ENCODE data around the gene THRSP. TPM values are rescaled to one million over a fixed set of nuclear protein-coding genes. Genes with fewer than 3 reads are reported as not detected.
"Not testable (repeated sequence)": the region's sequence is repeated elsewhere in the genome, so short reads cannot be mapped to it uniquely, and the experiment has no call there.

Gene THRSP
- total RNA-seq, 3 donors from 2014 or later, result not detected

- peak overlapping the region; percentile 51 for H3K4me3 Mint-ChIP-seq
These were observed 17.7 kb upstream of the THRSP start for GRCh38 chr11:78045851-78046485.

GRCh38 chr11:78046486-78046854 lies 17.2 kb upstream of the THRSP start:
- Mint-ChIP-seq H3K4me3 (no peak overlapping the region), H3K4me1 (ENCODE audit: low read depth) (peaks cover 11% of the 10 kb centered on the region), H3K27me3 (ENCODE audit: low read depth) (no peaks in the 10 kb centered on the region), H3K36me3 (ENCODE audit: insufficient read depth) (no peaks in the 10 kb centered on the region), H3K9me3 (no peaks in the 10 kb centered on the region)
- DNase-seq, result no peak
- ATAC-seq, result peak in 1 of 2 donors; percentile 13

More at GRCh38 chr11:78045851-78046485, 17.7 kb upstream of the THRSP start:
- Mint-ChIP-seq H3K36me3 (ENCODE audit: insufficient read depth) (no peaks in the 10 kb centered on the region), H3K9me3 (no peaks in the 10 kb centered on the region), H3K27me3 (ENCODE audit: low read depth) (no peaks in the 10 kb centered on the region), H3K4me1 (ENCODE audit: low read depth) (peaks cover 11% of the 10 kb centered on the region)
- ATAC-seq (peak; percentile 96 to 97), DNase-seq (peak; percentile 75)

GRCh38 chr11:78048561-78048960 lies 15.1 kb upstream of the THRSP start:
- no peak overlapping the region for H3K4me3 Mint-ChIP-seq
- H3K4me1 Mint-ChIP-seq (ENCODE audit: low read depth), result peaks cover 11% of the 10 kb centered on the region
- H3K36me3 Mint-ChIP-seq (ENCODE audit: insufficient read depth), result no peaks in the 10 kb centered on the region
- no peaks in the 10 kb centered on the region for H3K27me3 Mint-ChIP-seq (ENCODE audit: low read depth)
- ATAC-seq, result no peak
- no peak for DNase-seq
- no peaks in the 10 kb centered on the region for H3K9me3 Mint-ChIP-seq

- H3K36me3 Mint-ChIP-seq (ENCODE audit: insufficient read depth), result no peaks in the 10 kb centered on the region
- no peaks in the 10 kb centered on the region for H3K27me3 Mint-ChIP-seq (ENCODE audit: low read depth)
- DNase-seq, result no peak
- no peak for ATAC-seq
- H3K4me1 Mint-ChIP-seq (ENCODE audit: low read depth), result peaks cover 11% of the 10 kb centered on the region
- H3K9me3 Mint-ChIP-seq, result no peaks in the 10 kb centered on the region
- H3K4me3 Mint-ChIP-seq, result no peak overlapping the region
These were observed 14.3 kb upstream of the THRSP start for GRCh38 chr11:78049348-78049747.

- H3K4me1 Mint-ChIP-seq (ENCODE audit: low read depth), result peaks cover 4% of the 10 kb centered on the region
- no peak overlapping the region for H3K4me3 Mint-ChIP-seq
- ATAC-seq, result no peak
- H3K36me3 Mint-ChIP-seq (ENCODE audit: insufficient read depth), result no peaks in the 10 kb centered on the region
- DNase-seq, result no peak
- H3K27me3 Mint-ChIP-seq (ENCODE audit: low read depth), result no peaks in the 10 kb centered on the region
- H3K9me3 Mint-ChIP-seq, result no peaks in the 10 kb centered on the region
These were observed 12.5 kb upstream of the THRSP start for GRCh38 chr11:78050964-78051831.

GRCh38 chr11:78054971-78055370 lies 8.7 kb upstream of the THRSP start:
- no peaks in the 10 kb centered on the region for H3K4me1 Mint-ChIP-seq (ENCODE audit: low read depth)
- H3K9me3 Mint-ChIP-seq, result no peaks in the 10 kb centered on the region
- ATAC-seq (no peak), DNase-seq (no peak)
- H3K27me3 Mint-ChIP-seq (ENCODE audit: low read depth), result no peaks in the 10 kb centered on the region
- no peaks in the 10 kb centered on the region for H3K36me3 Mint-ChIP-seq (ENCODE audit: insufficient read depth)
- H3K4me3 Mint-ChIP-seq, result no peak overlapping the region

GRCh38 chr11:78056093-78056492 lies 7.6 kb upstream of the THRSP start:
- no peak overlapping the region for H3K4me3 Mint-ChIP-seq
- no peaks in the 10 kb centered on the region for H3K27me3 Mint-ChIP-seq (ENCODE audit: low read depth)
- no peaks in the 10 kb centered on the region for H3K4me1 Mint-ChIP-seq (ENCODE audit: low read depth)
- ATAC-seq (no peak), DNase-seq (no peak)
- no peaks in the 10 kb centered on the region for H3K36me3 Mint-ChIP-seq (ENCODE audit: insufficient read depth)
- no peaks in the 10 kb centered on the region for H3K9me3 Mint-ChIP-seq

- DNase-seq (no peak), ATAC-seq (no peak)
- no peaks in the 10 kb centered on the region for H3K4me1 Mint-ChIP-seq (ENCODE audit: low read depth)
- no peaks in the 10 kb centered on the region for H3K36me3 Mint-ChIP-seq (ENCODE audit: insufficient read depth)
- no peak overlapping the region for H3K4me3 Mint-ChIP-seq
- no peaks in the 10 kb centered on the region for H3K9me3 Mint-ChIP-seq
- no peaks in the 10 kb centered on the region for H3K27me3 Mint-ChIP-seq (ENCODE audit: low read depth)
These were observed 6.1 kb upstream of the THRSP start for GRCh38 chr11:78057462-78058055.

GRCh38 chr11:78059749-78060328 lies 3.8 kb upstream of the THRSP start:
- ATAC-seq; H3K27me3 Mint-ChIP-seq (ENCODE audit: low read depth); H3K4me1 Mint-ChIP-seq (ENCODE audit: low read depth); H3K9me3 Mint-ChIP-seq; DNase-seq; H3K36me3 Mint-ChIP-seq (ENCODE audit: insufficient read depth); H3K4me3 Mint-ChIP-seq: not testable (repeated sequence)

- no peak for DNase-seq
These were observed 3.1 kb upstream of the THRSP start for GRCh38 chr11:78060533-78060932.

GRCh38 chr11:78061088-78061920 lies 2.4 kb upstream of the THRSP start:
- Mint-ChIP-seq H3K4me3 (no peak overlapping the region), H3K36me3 (ENCODE audit: insufficient read depth) (peaks cover 3% of the 10 kb centered on the region), H3K4me1 (ENCODE audit: low read depth) (no peaks in the 10 kb centered on the region), H3K27me3 (ENCODE audit: low read depth) (no peaks in the 10 kb centered on the region), H3K9me3 (no peaks in the 10 kb centered on the region)
- ATAC-seq (no peak), DNase-seq (no peak)

More at GRCh38 chr11:78060533-78060932, 3.1 kb upstream of the THRSP start:
- Mint-ChIP-seq H3K4me3 (no peak overlapping the region), H3K9me3 (no peaks in the 10 kb centered on the region), H3K36me3 (ENCODE audit: insufficient read depth) (peaks cover 3% of the 10 kb centered on the region), H3K4me1 (ENCODE audit: low read depth) (no peaks in the 10 kb centered on the region), H3K27me3 (ENCODE audit: low read depth) (no peaks in the 10 kb centered on the region)
- no peak for ATAC-seq

- ATAC-seq (no peak), DNase-seq (no peak)
- no peaks in the 10 kb centered on the region for H3K4me1 Mint-ChIP-seq (ENCODE audit: low read depth)
- H3K27me3 Mint-ChIP-seq (ENCODE audit: low read depth), result no peaks in the 10 kb centered on the region
- no peak overlapping the region for H3K4me3 Mint-ChIP-seq
- H3K36me3 Mint-ChIP-seq (ENCODE audit: insufficient read depth), result peaks cover 3% of the 10 kb centered on the region
- no peaks in the 10 kb centered on the region for H3K9me3 Mint-ChIP-seq
These were observed 1.7 kb upstream of the THRSP start for GRCh38 chr11:78061921-78062311.

GRCh38 chr11:78062671-78063070 lies 990 bp upstream of the THRSP start:
- peaks cover 8% of the 10 kb centered on the region for H3K36me3 Mint-ChIP-seq (ENCODE audit: insufficient read depth)
- no peaks in the 10 kb centered on the region for H3K4me1 Mint-ChIP-seq (ENCODE audit: low read depth)
- no peak overlapping the region for H3K4me3 Mint-ChIP-seq
- H3K27me3 Mint-ChIP-seq (ENCODE audit: low read depth), result no peaks in the 10 kb centered on the region
- no peaks in the 10 kb centered on the region for H3K9me3 Mint-ChIP-seq
- no peak for ATAC-seq
- DNase-seq, result no peak

GRCh38 chr11:78065203-78065602 lies 1.5 kb downstream of the THRSP start:
- no peak overlapping the region for H3K4me3 Mint-ChIP-seq
- H3K27me3 Mint-ChIP-seq (ENCODE audit: low read depth), result no peaks in the 10 kb centered on the region
- no peaks in the 10 kb centered on the region for H3K4me1 Mint-ChIP-seq (ENCODE audit: low read depth)
- H3K9me3 Mint-ChIP-seq, result no peaks in the 10 kb centered on the region
- no peak for ATAC-seq
- peaks cover 18% of the 10 kb centered on the region for H3K36me3 Mint-ChIP-seq (ENCODE audit: insufficient read depth)
- DNase-seq, result no peak

All from activated T-cell treated with anti-CD3 and anti-CD28 coated beads, Interleukin-2, amount 50 U/mL, for 4 hours (primary cell).